ENCODE measurements around the gene PRDM11.

PRDM11 gene

DNA sequence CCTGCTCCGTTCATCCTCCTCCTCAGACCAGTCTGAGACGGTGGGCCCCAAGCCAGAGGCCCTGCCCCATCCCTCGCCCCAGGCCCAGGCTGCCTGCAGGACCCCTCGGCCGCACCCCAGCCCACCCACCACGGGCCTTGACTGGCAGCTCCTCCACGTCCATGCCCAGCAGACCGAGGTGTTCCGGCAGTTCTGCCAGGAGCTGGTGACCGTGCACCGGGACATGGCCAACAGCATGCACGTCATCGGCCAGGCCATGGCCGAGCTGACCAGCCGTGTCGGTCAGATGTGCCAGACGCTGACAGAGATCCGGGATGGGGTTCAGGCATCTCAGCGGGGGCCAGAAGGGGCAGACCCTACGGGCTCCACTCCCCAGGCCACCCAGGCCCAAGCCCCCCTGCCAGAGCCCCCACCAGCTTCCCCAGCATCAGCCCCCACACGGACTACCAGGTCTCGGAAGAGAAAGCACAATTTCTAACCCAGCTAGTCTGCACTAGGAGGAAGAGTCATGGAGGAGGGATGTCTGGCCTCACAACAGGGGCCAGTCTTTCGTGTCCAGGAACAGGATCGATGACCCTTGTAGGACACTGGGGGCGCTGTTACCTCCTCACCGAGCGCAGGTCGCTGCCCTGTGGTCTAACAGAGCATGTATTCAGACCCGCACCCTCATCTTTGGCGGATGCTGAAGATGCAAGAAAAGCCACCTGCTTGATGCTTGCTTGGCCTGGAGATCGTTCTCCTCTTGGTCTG, 66.3 kb downstream of the PRDM11 start:
- Histone ChIP-seq H3K79me2 (ENCODE audit: control insufficient read depth, insufficient read depth, low read length, unreplicated experiment) (no peaks in the 10 kb centered on the region), H2AFZ (ENCODE audit: low read length, unreplicated experiment) (no peak overlapping the region), H3K4me3 (ENCODE audit: low read depth, low read length) (no peak overlapping the region), H3K4me1 (ENCODE audit: control insufficient read depth, insufficient read depth, low read length, unreplicated experiment) (peaks cover 12% of the 10 kb centered on the region), H3K27me3 (ENCODE audit: insufficient read depth, low read length) (peaks cover 4% of the 10 kb centered on the region; the same call in 1 of the 2 replicates), H3K36me3 (ENCODE audit: insufficient read depth, low read length) (no peaks in the 10 kb centered on the region), H3K27ac (ENCODE audit: low read depth, low read length) (no peak overlapping the region)

DNA sequence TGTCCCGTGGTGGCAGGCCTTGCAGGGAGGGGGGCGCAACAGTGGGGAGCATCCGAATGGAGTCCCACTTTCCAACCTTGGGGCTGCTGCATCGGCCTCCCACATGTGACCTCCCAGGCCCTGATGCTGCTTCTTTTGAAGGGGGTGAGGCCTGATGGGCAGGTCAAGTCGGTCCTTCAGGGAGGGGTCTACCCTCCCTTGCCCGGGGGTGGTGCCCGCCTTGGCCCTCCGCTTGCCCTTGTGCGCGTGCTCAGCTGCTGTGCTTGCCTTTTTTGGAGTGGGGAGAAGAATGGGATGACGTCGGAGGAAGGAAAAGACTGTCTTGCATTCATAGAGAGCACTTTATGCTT, 66.9 kb downstream of the PRDM11 start:
- H2AFZ ChIP-seq (ENCODE audit: low read length, unreplicated experiment) = no peak overlapping the region
- H3K27ac ChIP-seq (ENCODE audit: low read depth, low read length) = no peak overlapping the region
- peaks cover 12% of the 10 kb centered on the region for H3K4me1 ChIP-seq (ENCODE audit: control insufficient read depth, insufficient read depth, low read length, unreplicated experiment)
- H3K4me3 ChIP-seq (ENCODE audit: low read depth, low read length) = no peak overlapping the region
- peaks cover 4% of the 10 kb centered on the region; the same call in 1 of the 2 replicates for H3K27me3 ChIP-seq (ENCODE audit: insufficient read depth, low read length)
- H3K79me2 ChIP-seq (ENCODE audit: control insufficient read depth, insufficient read depth, low read length, unreplicated experiment) = no peaks in the 10 kb centered on the region
- H3K36me3 ChIP-seq (ENCODE audit: insufficient read depth, low read length) = no peaks in the 10 kb centered on the region

DNA sequence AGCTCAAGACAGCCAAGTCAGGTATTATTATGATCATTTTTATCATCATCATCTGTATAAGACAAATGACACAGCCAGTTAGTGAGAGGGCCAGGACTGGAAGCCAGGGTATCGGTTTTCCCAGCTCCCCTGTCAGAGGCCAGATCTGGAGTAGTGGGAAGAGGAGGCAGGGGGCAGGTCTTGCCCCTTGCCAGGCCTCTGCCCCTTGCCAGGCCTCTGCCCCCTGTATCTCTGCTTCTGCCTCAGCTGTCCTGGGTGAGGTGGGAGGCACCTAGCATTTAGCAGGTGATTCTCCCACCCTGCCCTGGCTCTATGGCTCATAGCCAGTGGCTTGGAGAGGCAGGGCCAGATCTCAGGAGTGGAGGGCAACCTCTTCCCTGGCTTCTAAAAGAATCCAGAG, 67.3 kb downstream of the PRDM11 start:
- no peak overlapping the region for H3K27ac ChIP-seq (ENCODE audit: low read depth, low read length)
- no peaks in the 10 kb centered on the region for H3K36me3 ChIP-seq (ENCODE audit: insufficient read depth, low read length)
- H2AFZ ChIP-seq (ENCODE audit: low read length, unreplicated experiment) = no peak overlapping the region
- peaks cover 4% of the 10 kb centered on the region; the same call in 1 of the 2 replicates for H3K27me3 ChIP-seq (ENCODE audit: insufficient read depth, low read length)
- H3K4me1 ChIP-seq (ENCODE audit: control insufficient read depth, insufficient read depth, low read length, unreplicated experiment) = peaks cover 12% of the 10 kb centered on the region
- no peak overlapping the region for H3K4me3 ChIP-seq (ENCODE audit: low read depth, low read length)
- H3K79me2 ChIP-seq (ENCODE audit: control insufficient read depth, insufficient read depth, low read length, unreplicated experiment) = no peaks in the 10 kb centered on the region

DNA sequence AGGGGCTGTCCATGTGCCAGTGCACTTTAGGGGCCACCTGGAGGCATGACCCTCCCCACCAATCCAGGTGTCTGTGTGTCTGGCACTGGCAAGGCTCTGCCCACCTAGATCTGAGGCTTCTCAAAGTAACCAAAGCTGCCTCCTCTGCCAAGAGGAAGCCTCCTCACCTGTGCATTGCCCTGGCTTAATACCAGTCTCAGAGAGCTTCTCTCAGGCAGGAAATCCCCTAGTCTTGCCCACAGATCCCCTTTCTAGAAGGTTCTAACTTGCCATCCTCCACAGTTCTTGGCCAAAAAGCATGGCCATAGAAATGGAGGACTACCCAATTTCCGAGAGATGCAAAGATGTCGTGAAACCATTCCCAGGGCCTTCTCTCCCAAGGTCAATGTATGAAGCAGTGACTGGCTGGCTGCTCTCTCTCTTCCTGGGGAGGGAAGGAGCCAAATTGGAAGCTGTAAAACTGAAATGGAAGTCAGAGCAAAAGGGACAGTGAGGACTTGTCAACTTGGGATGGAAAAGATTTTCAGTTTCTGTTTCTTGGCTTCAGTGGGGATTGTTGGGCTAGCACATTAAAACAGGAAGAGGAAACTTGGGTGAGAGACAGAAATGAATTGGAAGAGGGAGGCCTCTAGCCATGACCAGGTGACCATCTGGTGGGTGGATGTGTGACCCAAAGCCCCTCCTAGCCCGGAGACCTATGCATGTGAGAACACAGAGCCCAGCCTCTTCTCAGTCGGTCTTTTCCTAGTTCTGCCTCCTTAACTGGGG, 68.8 kb downstream of the PRDM11 start:
- H3K4me3 ChIP-seq (ENCODE audit: low read depth, low read length) = no peak overlapping the region
- no peaks in the 10 kb centered on the region for H3K79me2 ChIP-seq (ENCODE audit: control insufficient read depth, insufficient read depth, low read length, unreplicated experiment)
- H3K36me3 ChIP-seq (ENCODE audit: insufficient read depth, low read length) = no peaks in the 10 kb centered on the region
- no peak overlapping the region for H3K27ac ChIP-seq (ENCODE audit: low read depth, low read length)
- H3K27me3 ChIP-seq (ENCODE audit: insufficient read depth, low read length) = peaks cover 4% of the 10 kb centered on the region; the same call in 1 of the 2 replicates
- H2AFZ ChIP-seq (ENCODE audit: low read length, unreplicated experiment) = no peak overlapping the region
- H3K4me1 ChIP-seq (ENCODE audit: control insufficient read depth, insufficient read depth, low read length, unreplicated experiment) = peaks cover 3% of the 10 kb centered on the region

DNA sequence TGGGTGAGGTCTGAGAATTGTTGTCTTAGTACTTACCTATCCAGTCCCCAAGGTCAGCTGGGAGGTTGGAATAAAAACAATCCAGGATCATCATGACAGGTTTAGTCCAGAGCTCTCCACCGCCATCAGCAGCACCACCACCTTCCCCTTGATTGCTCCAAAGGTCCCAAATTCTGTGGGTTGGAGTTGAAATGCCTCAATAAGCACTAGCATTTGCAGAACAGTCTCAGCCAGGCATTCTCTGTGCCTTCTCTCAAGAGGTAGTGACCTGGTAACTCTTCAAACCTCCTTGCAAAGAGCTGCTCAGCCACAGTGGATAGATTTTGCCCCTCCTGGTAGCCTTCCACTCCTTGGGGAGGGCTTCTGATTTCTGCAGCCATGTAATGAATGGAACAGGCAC, 69.6 kb downstream of the PRDM11 start:
- H2AFZ ChIP-seq (ENCODE audit: low read length, unreplicated experiment) = no peak overlapping the region
- H3K27me3 ChIP-seq (ENCODE audit: insufficient read depth, low read length) = peaks cover 4% of the 10 kb centered on the region; the same call in 1 of the 2 replicates
- H3K4me3 ChIP-seq (ENCODE audit: low read depth, low read length) = no peak overlapping the region
- no peaks in the 10 kb centered on the region for H3K36me3 ChIP-seq (ENCODE audit: insufficient read depth, low read length)
- no peaks in the 10 kb centered on the region for H3K79me2 ChIP-seq (ENCODE audit: control insufficient read depth, insufficient read depth, low read length, unreplicated experiment)
- no peak overlapping the region for H3K27ac ChIP-seq (ENCODE audit: low read depth, low read length)
- no peaks in the 10 kb centered on the region for H3K4me1 ChIP-seq (ENCODE audit: control insufficient read depth, insufficient read depth, low read length, unreplicated experiment)

DNA sequence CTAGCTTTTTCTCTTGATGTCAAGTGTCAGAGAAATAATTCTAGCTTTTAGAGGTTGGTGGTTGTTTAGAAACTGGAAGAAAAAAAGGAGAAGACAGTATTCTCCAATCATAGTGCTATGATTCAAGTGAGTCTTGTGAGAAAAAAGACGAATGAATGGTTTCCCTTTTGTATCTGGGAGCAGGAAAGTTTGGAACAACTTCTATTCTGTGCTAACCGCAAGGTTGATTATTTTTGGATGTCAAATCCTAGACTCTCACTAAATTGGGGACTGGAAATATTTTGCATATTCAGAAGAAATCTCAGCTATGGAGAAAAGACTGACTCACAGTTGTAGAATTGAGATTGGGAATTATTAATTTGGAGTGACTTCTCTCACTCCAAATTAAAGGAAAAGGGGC, 70.5 kb downstream of the PRDM11 start:
- Histone ChIP-seq H3K4me3 (ENCODE audit: low read depth, low read length) (no peak overlapping the region), H2AFZ (ENCODE audit: low read length, unreplicated experiment) (no peak overlapping the region), H3K27ac (ENCODE audit: low read depth, low read length) (no peak overlapping the region), H3K36me3 (ENCODE audit: insufficient read depth, low read length) (no peaks in the 10 kb centered on the region), H3K79me2 (ENCODE audit: control insufficient read depth, insufficient read depth, low read length, unreplicated experiment) (no peaks in the 10 kb centered on the region), H3K27me3 (ENCODE audit: insufficient read depth, low read length) (peaks cover 4% of the 10 kb centered on the region; the same call in 1 of the 2 replicates), H3K4me1 (ENCODE audit: control insufficient read depth, insufficient read depth, low read length, unreplicated experiment) (no peaks in the 10 kb centered on the region)

DNA sequence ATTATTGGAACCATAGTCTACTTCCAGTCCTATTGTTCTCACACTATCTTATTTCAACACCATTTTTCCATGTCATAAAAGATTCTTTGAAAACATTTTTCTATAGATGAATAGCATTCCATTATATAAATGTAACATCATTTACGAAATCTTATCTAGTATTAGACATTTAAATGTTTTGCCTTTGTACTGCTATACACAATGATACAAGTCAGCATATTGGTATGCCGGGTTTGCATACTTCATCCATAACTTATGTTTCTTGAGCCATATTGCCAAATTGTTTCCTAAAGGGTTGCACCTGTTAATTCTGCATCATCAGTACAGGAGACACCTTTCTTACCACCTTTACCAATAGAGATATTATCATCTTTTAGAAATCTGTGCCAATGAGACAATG, 71.6 kb downstream of the PRDM11 start:
- Histone ChIP-seq H3K79me2 (ENCODE audit: control insufficient read depth, insufficient read depth, low read length, unreplicated experiment) (no peaks in the 10 kb centered on the region), H3K27me3 (ENCODE audit: insufficient read depth, low read length) (peaks cover 4% of the 10 kb centered on the region; the same call in 1 of the 2 replicates), H3K4me3 (ENCODE audit: low read depth, low read length) (no peak overlapping the region), H2AFZ (ENCODE audit: low read length, unreplicated experiment) (no peak overlapping the region), H3K36me3 (ENCODE audit: insufficient read depth, low read length) (no peaks in the 10 kb centered on the region), H3K4me1 (ENCODE audit: control insufficient read depth, insufficient read depth, low read length, unreplicated experiment) (no peaks in the 10 kb centered on the region), H3K27ac (ENCODE audit: low read depth, low read length) (no peak overlapping the region)

DNA sequence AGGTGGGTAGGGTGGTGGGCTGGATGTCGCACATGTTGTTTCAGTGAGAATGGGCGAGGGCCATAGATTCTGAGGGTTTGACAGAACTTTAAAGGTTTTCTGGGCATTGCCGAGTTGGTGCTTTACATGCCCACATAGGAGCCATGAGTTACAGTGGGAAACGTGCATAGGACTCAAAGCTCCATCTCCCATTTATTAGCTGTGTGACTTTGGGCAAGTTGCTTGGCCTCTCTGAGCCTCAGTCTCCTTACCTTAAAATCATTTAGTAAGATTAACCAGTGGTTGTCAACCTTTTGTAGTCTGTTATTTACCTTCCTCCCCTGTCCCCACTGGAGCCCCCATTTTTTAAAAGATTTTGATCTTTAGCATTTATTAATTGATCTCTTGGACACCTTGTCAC, 72.3 kb downstream of the PRDM11 start:
- Histone ChIP-seq H3K79me2 (ENCODE audit: control insufficient read depth, insufficient read depth, low read length, unreplicated experiment) (no peaks in the 10 kb centered on the region), H2AFZ (ENCODE audit: low read length, unreplicated experiment) (no peak overlapping the region), H3K27me3 (ENCODE audit: insufficient read depth, low read length) (peaks cover 4% of the 10 kb centered on the region; the same call in 1 of the 2 replicates), H3K4me1 (ENCODE audit: control insufficient read depth, insufficient read depth, low read length, unreplicated experiment) (no peaks in the 10 kb centered on the region), H3K36me3 (ENCODE audit: insufficient read depth, low read length) (no peaks in the 10 kb centered on the region), H3K4me3 (ENCODE audit: low read depth, low read length) (no peak overlapping the region), H3K27ac (ENCODE audit: low read depth, low read length) (no peak overlapping the region)

DNA sequence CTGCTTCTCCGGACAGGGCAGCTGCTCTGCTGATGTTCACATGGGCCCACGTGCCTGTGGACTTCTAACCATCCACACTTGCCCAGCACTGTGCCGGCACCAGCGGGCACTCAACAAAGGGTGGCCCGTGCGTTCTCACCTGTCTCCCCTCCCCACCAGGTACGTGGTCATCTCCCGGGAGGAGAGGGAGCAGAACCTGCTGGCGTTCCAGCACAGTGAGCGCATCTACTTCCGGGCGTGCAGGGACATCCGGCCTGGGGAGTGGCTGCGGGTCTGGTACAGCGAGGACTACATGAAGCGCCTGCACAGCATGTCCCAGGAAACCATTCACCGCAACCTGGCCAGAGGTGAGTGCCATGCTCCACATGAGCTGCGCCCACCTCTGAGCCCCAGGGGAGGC, 73.0 kb downstream of the PRDM11 start:
- H3K79me2 ChIP-seq (ENCODE audit: control insufficient read depth, insufficient read depth, low read length, unreplicated experiment) = no peaks in the 10 kb centered on the region
- peaks cover 4% of the 10 kb centered on the region; the same call in 1 of the 2 replicates for H3K27me3 ChIP-seq (ENCODE audit: insufficient read depth, low read length)
- H3K4me1 ChIP-seq (ENCODE audit: control insufficient read depth, insufficient read depth, low read length, unreplicated experiment) = no peaks in the 10 kb centered on the region
- H3K27ac ChIP-seq (ENCODE audit: low read depth, low read length) = no peak overlapping the region
- H3K4me3 ChIP-seq (ENCODE audit: low read depth, low read length) = no peak overlapping the region
- no peaks in the 10 kb centered on the region for H3K36me3 ChIP-seq (ENCODE audit: insufficient read depth, low read length)
- no peak overlapping the region for H2AFZ ChIP-seq (ENCODE audit: low read length, unreplicated experiment)

DNA sequence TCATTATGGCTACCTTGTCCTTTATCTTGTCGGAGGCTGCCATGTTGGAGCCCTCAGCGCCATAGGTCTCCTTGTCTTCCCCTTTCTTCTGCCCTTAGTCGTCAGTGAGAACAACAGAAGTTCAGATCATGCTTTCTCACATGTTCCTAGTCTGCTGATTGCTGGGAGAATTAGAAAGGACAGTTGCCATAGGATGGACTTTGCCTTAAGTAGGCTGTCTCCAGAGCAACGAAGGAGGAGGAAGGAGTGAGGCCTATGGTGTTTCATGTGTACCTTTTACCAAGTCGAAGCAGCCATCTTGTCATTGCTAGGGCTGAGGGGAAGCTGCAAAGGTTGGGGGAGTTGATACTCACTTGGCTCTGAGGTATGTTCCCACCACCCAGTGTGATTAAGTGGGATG, 77.1 kb downstream of the PRDM11 start:
- Histone ChIP-seq H3K36me3 (ENCODE audit: insufficient read depth, low read length) (no peaks in the 10 kb centered on the region), H3K27me3 (ENCODE audit: insufficient read depth, low read length) (no peaks in the 10 kb centered on the region), H3K4me3 (ENCODE audit: low read depth, low read length) (no peak overlapping the region), H3K4me1 (ENCODE audit: control insufficient read depth, insufficient read depth, low read length, unreplicated experiment) (no peaks in the 10 kb centered on the region), H3K79me2 (ENCODE audit: control insufficient read depth, insufficient read depth, low read length, unreplicated experiment) (no peaks in the 10 kb centered on the region), H2AFZ (ENCODE audit: low read length, unreplicated experiment) (no peak overlapping the region), H3K27ac (ENCODE audit: low read depth, low read length) (no peak overlapping the region)

DNA sequence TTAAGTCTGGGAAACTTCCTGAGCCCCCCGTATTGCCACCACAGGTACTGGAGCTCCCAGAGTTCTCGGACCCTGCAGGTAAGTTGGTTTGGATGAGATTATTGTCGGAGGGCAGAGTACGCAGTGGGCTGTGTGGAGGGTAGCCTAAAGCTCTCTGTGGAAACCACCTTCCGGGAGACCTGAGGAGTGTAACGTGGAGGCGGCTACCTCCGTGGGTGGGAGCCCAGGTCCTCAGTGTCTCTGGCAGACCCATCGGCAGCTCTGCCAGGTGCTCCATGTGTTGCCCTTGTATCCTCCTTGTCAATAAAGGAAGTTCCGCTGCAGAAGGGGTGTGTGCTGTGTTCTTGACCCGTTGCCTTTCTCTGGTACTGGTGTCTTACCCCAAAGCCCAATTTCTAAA, 78.3 kb downstream of the PRDM11 start:
- Histone ChIP-seq H3K36me3 (ENCODE audit: insufficient read depth, low read length) (no peaks in the 10 kb centered on the region), H3K4me1 (ENCODE audit: control insufficient read depth, insufficient read depth, low read length, unreplicated experiment) (no peaks in the 10 kb centered on the region), H3K27ac (ENCODE audit: low read depth, low read length) (no peak overlapping the region), H3K79me2 (ENCODE audit: control insufficient read depth, insufficient read depth, low read length, unreplicated experiment) (no peaks in the 10 kb centered on the region), H2AFZ (ENCODE audit: low read length, unreplicated experiment) (no peak overlapping the region), H3K4me3 (ENCODE audit: low read depth, low read length) (no peak overlapping the region), H3K27me3 (ENCODE audit: insufficient read depth, low read length) (no peaks in the 10 kb centered on the region)
